ENCODE results near the gene HNF1A. TPM values are rescaled to one million over a fixed set of nuclear protein-coding genes. Genes with fewer than 3 reads are reported as not detected.

Gene HNF1A
- total and polyA plus RNA-seq, 7 experiments from 2014 or later: not detected

- no peak overlapping the region for H3K27ac ChIP-seq (ENCODE audit: low read depth, low read length)
- POLR2A ChIA-PET: no interaction called here
- CTCF ChIA-PET: no interaction called here
- no peak for ATAC-seq
- no peak for DNase-seq
- intact Hi-C loops (cut with micrococcal nuclease): no loop called here
- Mint-ChIP-seq H3K27me3 (no peaks in the 10 kb centered on the region), H3K4me1 (peaks cover 0 to 7% (median 0%) of the 10 kb centered on the region in 7 donors), H3K36me3 (peaks cover 6 to 30% (median 21%) of the 10 kb centered on the region in 5 donors), H3K27ac (no peak overlapping the region), H3K9me3 (peaks cover 0 to 2% (median 0%) of the 10 kb centered on the region in 11 donors), H3K4me3 (no peak overlapping the region)
- H3K4me3 ChIP-seq (ENCODE audit: low read length): no peak overlapping the region
- H3K9me3 ChIP-seq (ENCODE audit: control insufficient read depth in 2 of 3, low read length in 3 of 3): no peaks in the 10 kb centered on the region
- peaks cover 3 to 20% (median 5%) of the 10 kb centered on the region in 3 experiments for H3K36me3 ChIP-seq (ENCODE audit: control insufficient read depth in 2 of 3, insufficient read depth in 3 of 3, low read length in 3 of 3)
- H3K4me1 ChIP-seq (ENCODE audit: control insufficient read depth in 2 of 2, insufficient read depth in 2 of 2, low read length in 2 of 2): no peaks in the 10 kb centered on the region
- H3K27me3 ChIP-seq (ENCODE audit: control insufficient read depth in 2 of 2, insufficient read depth in 2 of 2, low read length in 2 of 2): no peaks in the 10 kb centered on the region
Measured at GRCh38 chr12:121022713-121023112, 44.4 kb downstream of the HNF1A start.

GRCh38 chr12:121023799-121024198, 45.5 kb downstream of the HNF1A start:
- Mint-ChIP-seq H3K36me3 (peaks cover 6 to 37% (median 22%) of the 10 kb centered on the region in 5 donors), H3K27ac (no peak overlapping the region), H3K9me3 (peaks cover 0 to 2% (median 0%) of the 10 kb centered on the region in 11 donors), H3K27me3 (no peaks in the 10 kb centered on the region), H3K4me1 (peaks cover 0 to 8% (median 0%) of the 10 kb centered on the region in 7 donors), H3K4me3 (no peak overlapping the region)
- no peak overlapping the region for H3K27ac ChIP-seq (ENCODE audit: low read depth, low read length)
- ATAC-seq: no peak
- no peak overlapping the region for H3K4me3 ChIP-seq (ENCODE audit: low read length)
- ChIA-PET POLR2A (no interaction called here), CTCF (no interaction called here)
- no peak for DNase-seq
- intact Hi-C loops (cut with micrococcal nuclease): no loop called here
- H3K9me3 ChIP-seq (ENCODE audit: control insufficient read depth in 2 of 3, low read length in 3 of 3): no peaks in the 10 kb centered on the region
- peaks cover 3 to 20% (median 5%) of the 10 kb centered on the region in 3 experiments for H3K36me3 ChIP-seq (ENCODE audit: control insufficient read depth in 2 of 3, insufficient read depth in 3 of 3, low read length in 3 of 3)
- H3K27me3 ChIP-seq (ENCODE audit: control insufficient read depth in 2 of 2, insufficient read depth in 2 of 2, low read length in 2 of 2): no peaks in the 10 kb centered on the region
- H3K4me1 ChIP-seq (ENCODE audit: control insufficient read depth in 2 of 2, insufficient read depth in 2 of 2, low read length in 2 of 2): no peaks in the 10 kb centered on the region

- Histone ChIP-seq H3K27ac (ENCODE audit: low read depth, low read length) (no peak overlapping the region), H3K4me1 (ENCODE audit: control insufficient read depth in 2 of 2, insufficient read depth in 2 of 2, low read length in 2 of 2) (no peaks in the 10 kb centered on the region), H3K4me3 (ENCODE audit: low read length) (no peak overlapping the region), H3K36me3 (ENCODE audit: control insufficient read depth in 2 of 3, insufficient read depth in 3 of 3, low read length in 3 of 3) (peaks cover under 1 to 17% (median 5%) of the 10 kb centered on the region in 3 experiments), H3K9me3 (ENCODE audit: control insufficient read depth in 2 of 3, low read length in 3 of 3) (no peaks in the 10 kb centered on the region), H3K27me3 (ENCODE audit: control insufficient read depth in 2 of 2, insufficient read depth in 2 of 2, low read length in 2 of 2) (no peaks in the 10 kb centered on the region)
- intact Hi-C loops (cut with micrococcal nuclease): no loop called here
- peaks cover 0 to 8% (median 0%) of the 10 kb centered on the region in 7 donors for H3K4me1 Mint-ChIP-seq
- H3K27ac Mint-ChIP-seq: no peak overlapping the region
- H3K9me3 Mint-ChIP-seq: no peaks in the 10 kb centered on the region
- ChIA-PET POLR2A (no interaction called here), CTCF (no interaction called here)
- DNase-seq (no peak), ATAC-seq (no peak)
- H3K27me3 Mint-ChIP-seq: no peaks in the 10 kb centered on the region
- H3K36me3 Mint-ChIP-seq: peaks cover 6 to 36% (median 17%) of the 10 kb centered on the region in 5 donors
- no peak overlapping the region for H3K4me3 Mint-ChIP-seq
Measured at GRCh38 chr12:121025442-121026226, 47.3 kb downstream of the HNF1A start.

- Histone ChIP-seq H3K9me3 (ENCODE audit: control insufficient read depth in 2 of 3, low read length in 3 of 3) (no peaks in the 10 kb centered on the region), H3K4me1 (ENCODE audit: control insufficient read depth in 2 of 2, insufficient read depth in 2 of 2, low read length in 2 of 2) (no peaks in the 10 kb centered on the region), H3K4me3 (ENCODE audit: low read length) (no peak overlapping the region), H3K27ac (ENCODE audit: low read depth, low read length) (no peak overlapping the region), H3K27me3 (ENCODE audit: control insufficient read depth in 2 of 2, insufficient read depth in 2 of 2, low read length in 2 of 2) (no peaks in the 10 kb centered on the region), H3K36me3 (ENCODE audit: control insufficient read depth in 2 of 3, insufficient read depth in 3 of 3, low read length in 3 of 3) (peaks cover 0 to 14% (median 5%) of the 10 kb centered on the region in 3 experiments)
- no peak for ATAC-seq
- DNase-seq: no peak
- H3K4me3 Mint-ChIP-seq: no peak overlapping the region
- no peaks in the 10 kb centered on the region for H3K27me3 Mint-ChIP-seq
- ChIA-PET POLR2A (no interaction called here), CTCF (no interaction called here)
- H3K4me1 Mint-ChIP-seq: peaks cover 0 to 8% (median 0%) of the 10 kb centered on the region in 7 donors
- H3K9me3 Mint-ChIP-seq: peaks cover 0 to 2% (median 0%) of the 10 kb centered on the region in 11 donors
- intact Hi-C loops (cut with micrococcal nuclease): no loop called here
- H3K27ac Mint-ChIP-seq: peak overlapping the region in 2 of 9 donors; percentile 51 to 55
- H3K36me3 Mint-ChIP-seq: peaks cover 9 to 36% (median 20%) of the 10 kb centered on the region in 5 donors
Measured at GRCh38 chr12:121026274-121027045, 48.1 kb downstream of the HNF1A start.

GRCh38 chr12:121030576-121031212, 52.4 kb downstream of the HNF1A start:
- H3K36me3 Mint-ChIP-seq: peaks cover 9 to 37% (median 25%) of the 10 kb centered on the region in 5 donors
- POLR2A ChIA-PET: no interaction called here

GRCh38 chr12:121033625-121034349, 55.4 kb downstream of the HNF1A start:
- H3K36me3 ChIP-seq (ENCODE audit: control insufficient read depth in 2 of 3, insufficient read depth in 3 of 3, low read length in 3 of 3): no peaks in the 10 kb centered on the region
- ATAC-seq: peak; percentile 81
- Mint-ChIP-seq H3K27me3 (no peaks in the 10 kb centered on the region), H3K4me1 (peaks cover 29 to 52% (median 44%) of the 10 kb centered on the region in 7 donors), H3K36me3 (peaks cover 3 to 39% (median 3%) of the 10 kb centered on the region in 5 donors), H3K9me3 (peaks cover 0 to 6% (median 0%) of the 10 kb centered on the region in 11 donors), H3K4me3 (peak overlapping the region in 8 of 10 donors; percentile 5 to 72 (median 28)), H3K27ac (peak overlapping the region in 8 of 9 donors; percentile 59 to 93 (median 82))
- H3K27me3 ChIP-seq (ENCODE audit: control insufficient read depth in 2 of 2, insufficient read depth in 2 of 2, low read length in 2 of 2): no peaks in the 10 kb centered on the region
- H3K27ac ChIP-seq (ENCODE audit: low read depth, low read length): no peak overlapping the region
- POLR2A ChIA-PET: interaction anchor here (1.0 to 1.3 kb wide), 3 partner anchors 21 to 192 kb away, joined by 3 to 4 read pairs (median 3); no protein-coding TSS in a partner anchor
- CTCF ChIA-PET: interaction anchor here (0.6 to 1.7 kb wide), 2 partner anchors 26 to 765 kb away, joined by 5 to 9 read pairs; no protein-coding TSS in a partner anchor
- peak overlapping the region; percentile 26 for H3K4me3 ChIP-seq (ENCODE audit: low read length)
- H3K9me3 ChIP-seq (ENCODE audit: control insufficient read depth in 2 of 3, low read length in 3 of 3): no peaks in the 10 kb centered on the region
- peak in 3 of 9 donors; percentile 13 to 43 (median 16) for DNase-seq
- peaks cover 48 to 51% of the 10 kb centered on the region in 2 donors for H3K4me1 ChIP-seq (ENCODE audit: control insufficient read depth in 2 of 2, insufficient read depth in 2 of 2, low read length in 2 of 2)
- intact Hi-C loops (cut with micrococcal nuclease): loop anchor here (1.0 kb wide), 2 partner anchors 17 to 27 kb away; partner anchors contain the start of gene C12orf43 (in 1 of the 2)

More at GRCh38 chr12:121030576-121031212, 52.4 kb downstream of the HNF1A start:
- no peak overlapping the region for H3K4me3 ChIP-seq (ENCODE audit: low read length)
- H3K36me3 ChIP-seq (ENCODE audit: control insufficient read depth in 2 of 3, insufficient read depth in 3 of 3, low read length in 3 of 3): peaks cover 0 to 13% (median 5%) of the 10 kb centered on the region in 3 experiments
- Mint-ChIP-seq H3K4me3 (no peak overlapping the region), H3K4me1 (peaks cover 21 to 38% (median 24%) of the 10 kb centered on the region in 7 donors), H3K27me3 (no peaks in the 10 kb centered on the region), H3K9me3 (peaks cover 0 to 2% (median 0%) of the 10 kb centered on the region in 11 donors), H3K27ac (peak overlapping the region in 2 of 9 donors; percentile 32)
- peaks cover 21 to 26% of the 10 kb centered on the region in 2 donors for H3K4me1 ChIP-seq (ENCODE audit: control insufficient read depth in 2 of 2, insufficient read depth in 2 of 2, low read length in 2 of 2)
- CTCF ChIA-PET: no interaction called here
- no peaks in the 10 kb centered on the region for H3K27me3 ChIP-seq (ENCODE audit: control insufficient read depth in 2 of 2, insufficient read depth in 2 of 2, low read length in 2 of 2)
- H3K9me3 ChIP-seq (ENCODE audit: control insufficient read depth in 2 of 3, low read length in 3 of 3): no peaks in the 10 kb centered on the region
- intact Hi-C loops (cut with micrococcal nuclease): no loop called here
- H3K27ac ChIP-seq (ENCODE audit: low read depth, low read length): no peak overlapping the region
- ATAC-seq: no peak
- DNase-seq: no peak
